ENCODE measurements around the gene FAM180B.

DNA sequence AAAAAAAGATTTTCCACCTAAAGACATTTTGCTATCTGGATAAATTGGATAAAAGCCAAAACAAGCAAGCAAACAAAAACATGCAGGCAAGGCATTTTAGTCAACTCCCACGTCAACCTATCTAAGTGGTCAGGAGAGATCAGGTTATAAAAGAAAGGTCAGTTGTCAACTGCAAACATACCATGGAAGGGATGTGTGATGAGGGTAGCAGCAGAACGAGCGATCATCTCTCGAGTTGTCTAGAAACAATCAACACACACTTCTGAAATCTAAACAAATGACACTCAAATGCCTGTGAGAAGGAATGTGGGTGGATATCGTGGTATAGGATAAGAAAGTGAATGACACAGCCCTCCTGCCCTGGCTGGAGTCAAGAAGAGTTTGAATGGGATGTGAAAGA is 45.0 kb downstream of the FAM180B start:
- TF ChIP-seq, protein P1, sequence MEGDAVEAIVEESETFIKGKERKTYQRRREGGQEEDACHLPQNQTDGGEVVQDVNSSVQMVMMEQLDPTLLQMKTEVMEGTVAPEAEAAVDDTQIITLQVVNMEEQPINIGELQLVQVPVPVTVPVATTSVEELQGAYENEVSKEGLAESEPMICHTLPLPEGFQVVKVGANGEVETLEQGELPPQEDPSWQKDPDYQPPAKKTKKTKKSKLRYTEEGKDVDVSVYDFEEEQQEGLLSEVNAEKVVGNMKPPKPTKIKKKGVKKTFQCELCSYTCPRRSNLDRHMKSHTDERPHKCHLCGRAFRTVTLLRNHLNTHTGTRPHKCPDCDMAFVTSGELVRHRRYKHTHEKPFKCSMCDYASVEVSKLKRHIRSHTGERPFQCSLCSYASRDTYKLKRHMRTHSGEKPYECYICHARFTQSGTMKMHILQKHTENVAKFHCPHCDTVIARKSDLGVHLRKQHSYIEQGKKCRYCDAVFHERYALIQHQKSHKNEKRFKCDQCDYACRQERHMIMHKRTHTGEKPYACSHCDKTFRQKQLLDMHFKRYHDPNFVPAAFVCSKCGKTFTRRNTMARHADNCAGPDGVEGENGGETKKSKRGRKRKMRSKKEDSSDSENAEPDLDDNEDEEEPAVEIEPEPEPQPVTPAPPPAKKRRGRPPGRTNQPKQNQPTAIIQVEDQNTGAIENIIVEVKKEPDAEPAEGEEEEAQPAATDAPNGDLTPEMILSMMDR (IDR thresholded peaks at IDR 0.05): no peak
- TF ChIP-seq POLR2A (IDR thresholded peaks at IDR 0.05): no peak

Measured in body of pancreas (tissue), 4 donors.